ENCODE data around the gene C1orf159. TPM values are rescaled to one million over a fixed set of nuclear protein-coding genes. Genes with fewer than 3 reads are reported as not detected.
A peak's percentile ranks its signal among the peaks of the same experiment; 100 is the strongest.

The C1orf159 gene
- total and polyA plus RNA-seq, 4 donors, result 9.5 to 19.2 (median 13.3) TPM

DNA sequence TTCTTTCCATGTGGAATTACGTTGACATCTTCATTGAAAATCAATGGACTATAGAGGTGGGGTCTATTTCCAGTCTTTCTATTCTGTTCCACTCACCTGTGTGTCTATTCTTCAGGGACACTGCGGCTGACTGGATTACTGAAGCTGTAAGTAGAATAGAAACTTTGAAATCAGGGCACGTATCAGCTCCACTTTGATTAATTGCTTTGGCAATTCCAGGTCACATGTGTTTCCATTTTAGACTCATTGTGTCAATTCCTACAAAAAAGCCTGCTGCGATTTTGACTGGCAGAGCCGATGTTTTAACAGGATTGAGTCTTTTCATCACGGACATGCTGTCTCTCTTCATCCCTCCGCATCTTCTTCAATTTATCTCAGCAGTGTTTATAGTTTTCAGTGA, 20.9 kb downstream of the C1orf159 start:
- H3K36me3 ChIP-seq (ENCODE audit: control insufficient read depth in 4 of 4, insufficient read depth in 4 of 4, low read length in 4 of 4), result peaks cover 0 to 3% (median under 1%) of the 10 kb centered on the region in 4 donors
- WGBS, 2 donors, result 94% methylated on average over 7 of the region's 7 CpGs
- H3K4me1 ChIP-seq (ENCODE audit: control insufficient read depth in 5 of 5, insufficient read depth in 5 of 5, low read length in 5 of 5), result no peaks in the 10 kb centered on the region
- no peaks in the 10 kb centered on the region for H3K27me3 ChIP-seq (ENCODE audit: control insufficient read depth in 3 of 3, insufficient read depth in 3 of 3, low read length in 2 of 3)
- H3K9me3 ChIP-seq (ENCODE audit: control insufficient read depth in 4 of 4, insufficient read depth in 3 of 4, low read length in 3 of 4), result peaks cover 0 to 4% (median 0%) of the 10 kb centered on the region in 4 donors
- ATAC-seq (ENCODE audit: insufficient read depth, low FRiP score) (no peak), DNase-seq (no peak)
- no peak overlapping the region for H3K27ac ChIP-seq (ENCODE audit: low read depth in 1 of 2, low read length in 1 of 2)
- no peak overlapping the region for H3K9ac ChIP-seq (ENCODE audit: insufficient read depth in 1 of 2, low read length in 2 of 2)
- TF ChIP-seq, protein P1, sequence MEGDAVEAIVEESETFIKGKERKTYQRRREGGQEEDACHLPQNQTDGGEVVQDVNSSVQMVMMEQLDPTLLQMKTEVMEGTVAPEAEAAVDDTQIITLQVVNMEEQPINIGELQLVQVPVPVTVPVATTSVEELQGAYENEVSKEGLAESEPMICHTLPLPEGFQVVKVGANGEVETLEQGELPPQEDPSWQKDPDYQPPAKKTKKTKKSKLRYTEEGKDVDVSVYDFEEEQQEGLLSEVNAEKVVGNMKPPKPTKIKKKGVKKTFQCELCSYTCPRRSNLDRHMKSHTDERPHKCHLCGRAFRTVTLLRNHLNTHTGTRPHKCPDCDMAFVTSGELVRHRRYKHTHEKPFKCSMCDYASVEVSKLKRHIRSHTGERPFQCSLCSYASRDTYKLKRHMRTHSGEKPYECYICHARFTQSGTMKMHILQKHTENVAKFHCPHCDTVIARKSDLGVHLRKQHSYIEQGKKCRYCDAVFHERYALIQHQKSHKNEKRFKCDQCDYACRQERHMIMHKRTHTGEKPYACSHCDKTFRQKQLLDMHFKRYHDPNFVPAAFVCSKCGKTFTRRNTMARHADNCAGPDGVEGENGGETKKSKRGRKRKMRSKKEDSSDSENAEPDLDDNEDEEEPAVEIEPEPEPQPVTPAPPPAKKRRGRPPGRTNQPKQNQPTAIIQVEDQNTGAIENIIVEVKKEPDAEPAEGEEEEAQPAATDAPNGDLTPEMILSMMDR (IDR thresholded peaks at IDR 0.05; ENCODE audit: control extremely low read depth, extremely low read depth), result no peak
- H3K4me3 ChIP-seq, result no peak overlapping the region

DNA sequence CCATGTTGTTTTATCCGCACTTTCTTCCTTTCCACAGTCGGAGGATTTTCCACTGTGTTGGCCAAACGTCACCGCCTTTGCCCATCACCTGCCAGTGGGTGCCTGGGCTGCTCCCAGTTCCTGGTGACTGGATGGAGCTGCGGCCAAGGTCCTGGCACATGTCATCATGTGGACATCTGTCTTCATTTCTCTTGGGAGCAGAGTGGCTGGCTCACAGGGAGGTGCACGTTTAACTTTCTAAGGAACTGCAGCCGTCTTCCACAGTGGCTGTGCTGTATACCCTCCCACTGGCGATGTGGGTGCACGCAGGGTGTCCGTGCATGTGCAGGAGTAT, 22.3 kb downstream of the C1orf159 start:
- H3K27ac ChIP-seq (ENCODE audit: low read depth in 1 of 2, low read length in 1 of 2), result no peak overlapping the region
- H3K4me3 ChIP-seq, result no peak overlapping the region
- H3K9me3 ChIP-seq (ENCODE audit: control insufficient read depth in 4 of 4, insufficient read depth in 3 of 4, low read length in 3 of 4), result no peaks in the 10 kb centered on the region
- TF ChIP-seq, protein P1 (IDR thresholded peaks at IDR 0.05; ENCODE audit: control extremely low read depth, extremely low read depth), result no peak
- H3K36me3 ChIP-seq (ENCODE audit: control insufficient read depth in 4 of 4, insufficient read depth in 4 of 4, low read length in 4 of 4), result peaks cover 0 to 3% (median under 1%) of the 10 kb centered on the region in 4 donors
- DNase-seq, result no peak
- H3K27me3 ChIP-seq (ENCODE audit: control insufficient read depth in 3 of 3, insufficient read depth in 3 of 3, low read length in 2 of 3), result no peaks in the 10 kb centered on the region
- no peak for ATAC-seq (ENCODE audit: insufficient read depth, low FRiP score)
- H3K9ac ChIP-seq (ENCODE audit: insufficient read depth in 1 of 2, low read length in 2 of 2), result no peak overlapping the region
- 91 to 93% methylated on average over 10 of the region's 10 CpGs for WGBS, 2 donors
- no peaks in the 10 kb centered on the region for H3K4me1 ChIP-seq (ENCODE audit: control insufficient read depth in 5 of 5, insufficient read depth in 5 of 5, low read length in 5 of 5)

DNA sequence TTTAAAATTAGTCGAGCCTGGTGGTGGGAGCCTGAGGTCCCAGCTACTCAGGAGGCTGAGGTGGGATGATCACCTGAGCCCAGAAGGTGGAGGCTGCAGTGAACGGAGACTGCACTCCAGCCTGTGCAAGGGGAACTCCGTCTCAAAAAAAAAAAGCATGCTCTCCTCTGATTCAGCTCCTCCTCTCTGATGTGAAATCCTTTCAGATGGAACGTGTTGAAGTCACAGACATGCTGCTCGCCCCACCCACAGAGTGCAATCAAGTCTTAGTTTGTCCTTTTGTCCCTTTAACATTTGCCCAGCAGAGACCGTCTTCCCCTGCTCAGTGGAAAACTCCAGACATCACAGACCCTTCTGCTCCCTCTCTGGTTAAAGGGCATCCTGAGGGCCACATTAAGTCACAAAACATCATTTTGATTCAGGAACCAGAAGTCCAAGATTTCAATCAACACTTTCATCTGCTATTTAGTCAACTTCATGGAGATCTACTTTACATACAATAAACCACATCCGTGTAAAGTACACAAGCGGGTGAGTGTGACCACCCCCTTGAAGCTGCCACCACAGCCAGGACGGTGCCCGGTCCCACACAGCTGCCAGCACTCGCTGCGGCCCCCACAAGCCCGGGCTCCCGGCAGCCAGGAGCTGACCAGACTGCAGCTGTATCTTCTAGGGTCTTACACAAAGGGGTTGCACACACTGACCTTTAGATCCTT, 22.8 kb downstream of the C1orf159 start:
- DNase-seq (peak in 1 of 3 donors; percentile 9), ATAC-seq (ENCODE audit: insufficient read depth, low FRiP score) (no peak)
- Histone ChIP-seq H3K27me3 (ENCODE audit: control insufficient read depth in 3 of 3, insufficient read depth in 3 of 3, low read length in 2 of 3) (no peaks in the 10 kb centered on the region), H3K27ac (ENCODE audit: low read depth in 1 of 2, low read length in 1 of 2) (no peak overlapping the region), H3K36me3 (ENCODE audit: control insufficient read depth in 4 of 4, insufficient read depth in 4 of 4, low read length in 4 of 4) (peaks cover 0 to 3% (median under 1%) of the 10 kb centered on the region in 4 donors), H3K4me1 (ENCODE audit: control insufficient read depth in 5 of 5, insufficient read depth in 5 of 5, low read length in 5 of 5) (no peaks in the 10 kb centered on the region), H3K9me3 (ENCODE audit: control insufficient read depth in 4 of 4, insufficient read depth in 3 of 4, low read length in 3 of 4) (no peaks in the 10 kb centered on the region), H3K4me3 (no peak overlapping the region), H3K9ac (ENCODE audit: insufficient read depth in 1 of 2, low read length in 2 of 2) (no peak overlapping the region)
- TF ChIP-seq, protein P1 (IDR thresholded peaks at IDR 0.05; ENCODE audit: control extremely low read depth, extremely low read depth), result no peak
- 90 to 91% methylated on average over 14 of the region's 14 CpGs for WGBS, 2 donors
